WERI-Rb-1 (cell line): ENCODE data around the gene NHERF2.

ENCODE experiments used
- DNase-seq: peaks from one replicate; pipeline ENCODE4 v3.0.0-alpha.2; 2020
- H3K27ac ChIP-seq: fragments of 250-450 bp; sonication (Bioruptor Pico); 2 replicates; pipeline ENCODE4 v1.5.1; 2020; ENCODE audit warnings: mild to moderate bottlenecking, moderate library complexity
- H3K27me3 ChIP-seq: fragments of 250-450 bp; sonication (Bioruptor Pico); 2 replicates; pipeline ENCODE4 v1.5.1; 2021; ENCODE audit warnings: mild to moderate bottlenecking, low read depth, moderate library complexity; ENCODE audit not compliant: insufficient read depth, severe bottlenecking
- H3K36me3 ChIP-seq: fragments of 250-450 bp; sonication (Bioruptor Pico); 2 replicates; pipeline ENCODE4 v1.5.1; 2020; ENCODE audit warnings: mild to moderate bottlenecking, moderate library complexity
- H3K4me3 ChIP-seq: 2 replicates; pipeline ENCODE4 v1.5.1; 2011; ENCODE audit warnings: low read depth, mild to moderate bottlenecking, control low read depth, low read length
- H3K9me3 ChIP-seq: fragments of 250-450 bp; sonication (Bioruptor Pico); 2 replicates; pipeline ENCODE4 v1.5.1; 2021; ENCODE audit warnings: mild to moderate bottlenecking, moderate library complexity; ENCODE audit not compliant: severe bottlenecking
- CTCF ChIP-seq: IDR thresholded peaks from 2 replicates; pipeline ENCODE4 v1.5.1; 2011; ENCODE audit warnings: low read depth, mild to moderate bottlenecking, control low read depth, inconsistent platforms, low read length

The NHERF2 gene

GRCh38 chr16:1983544-1984346 is 43.0 kb upstream of the NHERF2 start, which contains the start of gene GFER:
Gene GFER, plus strand, starts transcription at chr16:1984193. Its CDS starts 26 bp downstream, at chr16:1984219.
- Histone ChIP-seq H3K4me3 (peak within 1 kb of the TSS; percentile 82), H3K36me3 (peaks cover 36% of the 10 kb centered on the region), H3K27ac (peak within 1 kb of the TSS; percentile 91), H3K9me3 (no peaks in the 10 kb centered on the region), H3K27me3 (no peaks in the 10 kb centered on the region)
- DNase-seq: peak; percentile 94
- peak; percentile 67 for TF ChIP-seq CTCF

DNA sequence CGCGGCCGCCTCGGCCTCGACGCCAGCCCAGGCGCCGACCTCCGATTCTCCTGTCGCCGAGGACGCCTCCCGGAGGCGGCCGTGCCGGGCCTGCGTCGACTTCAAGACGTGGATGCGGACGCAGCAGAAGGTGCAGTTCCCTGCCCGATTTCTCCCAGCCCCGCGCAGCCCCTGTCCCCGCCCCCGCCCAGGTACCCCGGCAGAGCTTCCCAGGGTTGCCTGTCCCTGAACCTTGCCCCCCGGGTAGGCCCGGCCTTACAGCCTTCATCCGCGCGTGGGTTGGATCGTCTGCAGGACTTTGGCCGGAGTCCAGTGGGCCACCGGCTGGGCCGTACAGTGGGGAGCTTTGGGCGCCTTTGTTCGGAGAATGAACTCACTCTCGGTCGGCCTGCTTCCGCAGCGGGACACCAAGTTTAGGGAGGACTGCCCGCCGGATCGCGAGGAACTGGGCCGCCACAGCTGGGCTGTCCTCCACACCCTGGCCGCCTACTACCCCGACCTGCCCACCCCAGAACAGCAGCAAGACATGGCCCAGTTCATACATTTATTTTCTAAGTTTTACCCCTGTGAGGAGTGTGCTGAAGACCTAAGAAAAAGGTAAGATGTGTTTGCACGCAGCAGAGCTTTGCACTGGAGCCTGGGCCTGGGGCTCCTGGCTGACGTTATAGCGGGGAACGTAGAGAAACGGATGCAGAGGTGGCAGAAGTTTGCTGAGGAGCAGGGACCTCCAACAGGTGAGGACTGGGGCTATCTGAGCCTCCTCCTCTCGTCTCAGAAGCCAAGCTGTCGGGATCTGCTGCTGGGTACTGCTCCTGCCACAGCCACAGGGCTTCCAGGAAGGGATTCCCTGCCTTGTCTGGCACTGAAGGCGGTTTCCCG is 42.1 kb upstream of the NHERF2 start:
- Histone ChIP-seq H3K27ac (peak overlapping the region; percentile 91), H3K4me3 (peak overlapping the region; percentile 82), H3K9me3 (no peaks in the 10 kb centered on the region), H3K27me3 (no peaks in the 10 kb centered on the region), H3K36me3 (peaks cover 30% of the 10 kb centered on the region)
- DNase-seq: peak; percentile 32
- TF ChIP-seq CTCF: no peak

GRCh38 chr16:1985466-1986150 is 41.1 kb upstream of the NHERF2 start:
- no peaks in the 10 kb centered on the region for H3K9me3 ChIP-seq
- no peak overlapping the region for H3K27ac ChIP-seq
- H3K4me3 ChIP-seq: no peak overlapping the region
- no peaks in the 10 kb centered on the region for H3K27me3 ChIP-seq
- TF ChIP-seq CTCF: no peak
- DNase-seq: no peak
- peaks cover 24% of the 10 kb centered on the region for H3K36me3 ChIP-seq

DNA sequence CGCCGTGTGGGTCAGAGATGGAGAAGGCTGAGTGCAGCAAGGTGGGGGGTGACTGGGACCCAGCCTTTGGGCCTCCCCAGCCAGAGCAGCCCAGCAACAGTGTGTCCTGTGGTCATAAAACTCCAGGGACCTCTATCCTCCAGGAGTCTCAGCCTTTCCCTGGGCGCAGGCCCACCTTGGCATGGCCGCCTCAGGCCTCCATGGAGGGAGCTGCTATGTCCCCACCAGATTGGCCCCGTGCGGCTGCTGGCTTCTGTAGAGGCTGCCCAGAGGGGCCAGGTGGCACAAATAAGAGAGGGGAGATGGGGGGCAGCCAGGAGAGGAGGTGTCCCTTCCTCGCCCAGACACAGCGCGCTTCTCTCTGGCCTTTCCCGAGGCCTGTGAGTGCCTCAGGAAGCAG is 39.5 kb upstream of the NHERF2 start:
- no peaks in the 10 kb centered on the region for H3K27me3 ChIP-seq
- no peak for TF ChIP-seq CTCF
- H3K27ac ChIP-seq: no peak overlapping the region
- no peak overlapping the region for H3K4me3 ChIP-seq
- no peaks in the 10 kb centered on the region for H3K9me3 ChIP-seq
- no peak for DNase-seq
- H3K36me3 ChIP-seq: peaks cover 24% of the 10 kb centered on the region

GRCh38 chr16:1989209-1990100 is 37.2 kb upstream of the NHERF2 start, which contains the start of gene SYNGR3:
Gene SYNGR3, plus strand, starts transcription at chr16:1989970. Its CDS starts 133 bp downstream, at chr16:1990103.
- Histone ChIP-seq H3K36me3 (peaks cover 24% of the 10 kb centered on the region), H3K27me3 (no peaks in the 10 kb centered on the region), H3K4me3 (peak within 1 kb of the TSS; percentile 63), H3K27ac (peak within 1 kb of the TSS; percentile 64), H3K9me3 (no peaks in the 10 kb centered on the region)
- peak; percentile 42 for DNase-seq
- no peak for TF ChIP-seq CTCF
